Measurements from ENCODE around the gene GRAP.

GRCh38 chr17:19016297-19016696 lies 30.5 kb downstream of the GRAP start:
- TF ChIP-seq ZNF558 (tag by site-specific recombination; IDR thresholded peaks at IDR 0.05) (no peak), ZNF830 (tag by site-specific recombination; IDR thresholded peaks at IDR 0.05; ENCODE audit: low read depth) (no peak), ZFP3 (tag by site-specific recombination; IDR thresholded peaks at IDR 0.05; ENCODE audit: low read depth) (no peak), ZSCAN5A (tag by site-specific recombination; IDR thresholded peaks at IDR 0.05) (no peak), KLF8 (tag by site-specific recombination; IDR thresholded peaks at IDR 0.05) (no peak), ZBTB11 (tag by site-specific recombination; conservative IDR thresholded peaks at IDR 0.05; ENCODE audit: low read depth) (no peak), ZNF561 (tag by site-specific recombination; IDR thresholded peaks at IDR 0.05; ENCODE audit: borderline replicate concordance) (no peak), ZNF350 (tag by site-specific recombination; IDR thresholded peaks at IDR 0.05) (no peak)
- TF ChIP-seq, protein P1, sequence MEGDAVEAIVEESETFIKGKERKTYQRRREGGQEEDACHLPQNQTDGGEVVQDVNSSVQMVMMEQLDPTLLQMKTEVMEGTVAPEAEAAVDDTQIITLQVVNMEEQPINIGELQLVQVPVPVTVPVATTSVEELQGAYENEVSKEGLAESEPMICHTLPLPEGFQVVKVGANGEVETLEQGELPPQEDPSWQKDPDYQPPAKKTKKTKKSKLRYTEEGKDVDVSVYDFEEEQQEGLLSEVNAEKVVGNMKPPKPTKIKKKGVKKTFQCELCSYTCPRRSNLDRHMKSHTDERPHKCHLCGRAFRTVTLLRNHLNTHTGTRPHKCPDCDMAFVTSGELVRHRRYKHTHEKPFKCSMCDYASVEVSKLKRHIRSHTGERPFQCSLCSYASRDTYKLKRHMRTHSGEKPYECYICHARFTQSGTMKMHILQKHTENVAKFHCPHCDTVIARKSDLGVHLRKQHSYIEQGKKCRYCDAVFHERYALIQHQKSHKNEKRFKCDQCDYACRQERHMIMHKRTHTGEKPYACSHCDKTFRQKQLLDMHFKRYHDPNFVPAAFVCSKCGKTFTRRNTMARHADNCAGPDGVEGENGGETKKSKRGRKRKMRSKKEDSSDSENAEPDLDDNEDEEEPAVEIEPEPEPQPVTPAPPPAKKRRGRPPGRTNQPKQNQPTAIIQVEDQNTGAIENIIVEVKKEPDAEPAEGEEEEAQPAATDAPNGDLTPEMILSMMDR (tag by site-specific recombination; IDR thresholded peaks at IDR 0.05): no peak
- TF ChIP-seq, protein P2, sequence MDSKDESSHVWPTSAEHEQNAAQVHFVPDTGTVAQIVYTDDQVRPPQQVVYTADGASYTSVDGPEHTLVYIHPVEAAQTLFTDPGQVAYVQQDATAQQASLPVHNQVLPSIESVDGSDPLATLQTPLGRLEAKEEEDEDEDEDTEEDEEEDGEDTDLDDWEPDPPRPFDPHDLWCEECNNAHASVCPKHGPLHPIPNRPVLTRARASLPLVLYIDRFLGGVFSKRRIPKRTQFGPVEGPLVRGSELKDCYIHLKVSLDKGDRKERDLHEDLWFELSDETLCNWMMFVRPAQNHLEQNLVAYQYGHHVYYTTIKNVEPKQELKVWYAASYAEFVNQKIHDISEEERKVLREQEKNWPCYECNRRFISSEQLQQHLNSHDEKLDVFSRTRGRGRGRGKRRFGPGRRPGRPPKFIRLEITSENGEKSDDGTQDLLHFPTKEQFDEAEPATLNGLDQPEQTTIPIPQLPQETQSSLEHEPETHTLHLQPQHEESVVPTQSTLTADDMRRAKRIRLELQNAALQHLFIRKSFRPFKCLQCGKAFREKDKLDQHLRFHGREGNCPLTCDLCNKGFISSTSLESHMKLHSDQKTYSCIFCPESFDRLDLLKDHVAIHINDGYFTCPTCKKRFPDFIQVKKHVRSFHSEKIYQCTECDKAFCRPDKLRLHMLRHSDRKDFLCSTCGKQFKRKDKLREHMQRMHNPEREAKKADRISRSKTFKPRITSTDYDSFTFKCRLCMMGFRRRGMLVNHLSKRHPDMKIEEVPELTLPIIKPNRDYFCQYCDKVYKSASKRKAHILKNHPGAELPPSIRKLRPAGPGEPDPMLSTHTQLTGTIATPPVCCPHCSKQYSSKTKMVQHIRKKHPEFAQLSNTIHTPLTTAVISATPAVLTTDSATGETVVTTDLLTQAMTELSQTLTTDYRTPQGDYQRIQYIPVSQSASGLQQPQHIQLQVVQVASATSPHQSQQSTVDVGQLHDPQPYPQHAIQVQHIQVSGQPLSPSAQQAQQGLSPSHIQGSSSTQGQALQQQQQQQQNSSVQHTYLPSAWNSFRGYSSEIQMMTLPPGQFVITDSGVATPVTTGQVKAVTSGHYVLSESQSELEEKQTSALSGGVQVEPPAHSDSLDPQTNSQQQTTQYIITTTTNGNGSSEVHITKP (tag by site-specific recombination; IDR thresholded peaks at IDR 0.05): no peak

All from HEK293 (cell line).